HL-60/S4 (cell line): ENCODE results near the gene KDM4B.

Experiments used
- in situ Hi-C: fragments of 300-500 bp; cut with MboI; formaldehyde crosslinking; loops from 2 replicates; pipeline ENCODE4 v1.14.3; 2022; ENCODE audit warnings: low sequenced_read_pairs

KDM4B gene

GRCh38 chr19:5132206-5132560 is 163.3 kb downstream of the KDM4B start:
- in situ Hi-C loops, result no loop called here

DNA sequence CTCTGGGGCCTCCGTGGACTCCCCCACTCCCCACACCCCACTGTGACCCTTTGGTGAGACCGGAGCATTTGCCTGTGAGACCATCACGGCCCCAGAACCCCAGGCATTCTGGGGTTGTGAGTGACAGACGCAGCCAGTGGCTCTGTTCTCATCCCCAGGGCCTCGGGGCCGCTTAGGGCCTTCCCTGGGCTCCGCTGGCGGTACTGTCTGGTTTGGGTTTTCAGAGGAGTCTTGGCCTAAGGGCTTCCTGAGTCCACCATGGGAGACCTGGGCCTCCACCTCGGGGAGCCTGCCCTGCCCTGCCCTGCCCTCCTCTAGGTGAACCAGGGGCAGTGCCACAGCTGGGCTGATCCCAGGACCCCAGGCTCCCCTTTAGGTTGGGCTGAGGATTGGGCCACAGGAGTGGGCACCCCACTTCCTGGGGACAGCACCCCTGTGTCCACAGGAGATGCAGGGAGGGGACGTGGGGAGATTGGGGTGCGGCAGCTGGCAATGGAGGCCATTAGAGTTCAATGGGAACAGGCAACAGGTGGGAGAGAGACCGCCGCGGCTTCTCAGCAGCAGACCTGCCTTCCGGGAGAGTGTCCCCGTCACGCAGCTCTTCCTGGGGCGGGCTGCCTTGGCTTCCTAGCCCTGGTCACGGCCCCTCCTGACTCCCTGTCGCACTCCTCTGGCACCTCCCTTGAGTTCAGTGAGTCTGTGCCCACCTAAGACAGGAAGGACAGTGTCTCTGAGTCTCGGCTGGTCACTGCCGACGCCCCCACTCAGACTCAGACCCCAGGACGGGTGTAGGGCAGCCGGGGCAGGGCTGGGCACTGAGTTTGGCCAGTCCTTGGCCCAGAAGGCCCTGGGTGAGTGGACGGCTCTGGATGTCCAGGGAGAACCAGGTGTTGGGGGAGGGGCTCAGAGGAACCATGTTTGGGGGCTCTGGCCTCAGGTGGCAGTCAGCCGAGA is 164.1 kb downstream of the KDM4B start:
- in situ Hi-C loops, result no loop called here

GRCh38 chr19:5133986-5134595 is 165.2 kb downstream of the KDM4B start:
- in situ Hi-C loops, result no loop called here

DNA sequence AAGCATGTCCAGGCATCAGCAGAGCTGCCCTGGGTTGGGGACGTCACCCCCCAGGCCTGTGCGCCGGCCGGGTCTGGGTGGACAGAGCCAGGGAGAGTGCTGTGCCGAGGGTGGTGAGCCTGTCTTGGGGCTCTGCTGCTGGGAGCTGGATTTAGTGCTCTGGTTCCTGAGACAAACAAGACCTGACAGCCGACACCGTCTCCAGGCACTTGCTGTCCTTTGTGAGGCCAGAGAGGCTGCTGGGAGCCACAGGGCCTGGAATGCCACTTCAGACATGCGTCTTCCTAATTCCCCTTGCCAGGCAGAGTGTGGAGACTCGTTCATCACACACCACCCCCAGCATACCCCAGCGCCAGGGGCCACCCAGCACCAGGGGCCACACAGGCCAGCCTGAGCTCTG is 165.8 kb downstream of the KDM4B start:
- in situ Hi-C loops, result no loop called here

DNA sequence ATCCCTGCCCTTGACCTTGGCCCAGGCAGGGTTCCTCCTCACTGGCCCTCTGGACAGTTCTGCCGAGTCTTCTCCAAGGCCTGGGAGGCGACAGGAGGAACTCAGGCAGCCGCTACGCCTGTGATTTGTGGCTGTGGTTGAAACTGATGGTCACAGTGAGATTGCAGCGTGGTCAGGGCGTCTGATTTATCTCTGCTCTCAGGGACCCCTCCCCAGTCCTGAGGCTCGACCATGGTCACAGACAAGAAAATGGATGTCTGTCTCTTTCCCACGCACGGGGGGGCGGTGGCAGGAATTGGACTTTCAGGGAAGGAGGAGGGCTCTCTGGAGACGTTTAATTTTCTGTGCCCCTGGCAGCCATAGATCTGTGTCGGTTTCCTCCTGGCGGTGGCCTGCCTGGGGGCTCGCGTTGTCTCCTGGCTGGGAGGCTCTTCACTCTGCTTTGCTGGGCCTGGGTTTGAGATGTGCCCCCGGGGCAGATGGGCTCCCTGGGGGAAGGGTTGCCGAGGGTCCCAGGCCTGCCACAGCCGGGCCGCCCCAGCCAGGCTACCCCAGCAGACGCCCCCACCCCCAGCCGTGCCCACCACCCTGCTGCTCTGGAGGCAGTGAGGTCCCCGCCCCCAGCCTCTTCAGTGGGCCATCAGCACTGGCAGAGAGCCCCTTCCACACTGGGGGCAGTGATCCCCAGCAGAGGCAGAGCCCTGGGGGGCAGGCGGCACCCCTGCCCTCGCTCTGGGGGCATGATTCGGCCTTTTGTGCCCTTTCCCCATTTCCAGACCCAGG is 167.4 kb downstream of the KDM4B start:
- in situ Hi-C loops, result no loop called here

DNA sequence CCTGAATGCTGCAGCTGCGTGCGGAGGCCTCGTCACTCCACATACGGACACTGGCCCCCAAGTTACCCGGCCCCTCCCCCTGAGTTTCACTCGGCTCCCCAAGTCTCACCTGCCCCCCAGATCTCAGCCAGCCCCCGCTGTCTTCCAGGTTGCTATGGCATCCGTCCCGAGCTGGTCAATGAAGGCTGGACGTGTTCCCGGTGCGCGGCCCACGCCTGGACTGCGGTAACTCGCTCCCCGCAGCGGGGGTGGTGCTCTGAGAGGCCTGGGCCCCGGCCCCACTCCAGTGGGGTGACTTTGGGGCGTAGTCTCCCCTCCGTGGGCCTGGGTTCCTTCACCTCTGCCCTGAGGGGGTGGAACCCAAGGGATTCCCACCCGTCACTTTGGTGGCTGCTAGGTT is 168.2 kb downstream of the KDM4B start:
- in situ Hi-C loops, result no loop called here

GRCh38 chr19:5137571-5138124 is 168.7 kb downstream of the KDM4B start:
- in situ Hi-C loops, result no loop called here

DNA sequence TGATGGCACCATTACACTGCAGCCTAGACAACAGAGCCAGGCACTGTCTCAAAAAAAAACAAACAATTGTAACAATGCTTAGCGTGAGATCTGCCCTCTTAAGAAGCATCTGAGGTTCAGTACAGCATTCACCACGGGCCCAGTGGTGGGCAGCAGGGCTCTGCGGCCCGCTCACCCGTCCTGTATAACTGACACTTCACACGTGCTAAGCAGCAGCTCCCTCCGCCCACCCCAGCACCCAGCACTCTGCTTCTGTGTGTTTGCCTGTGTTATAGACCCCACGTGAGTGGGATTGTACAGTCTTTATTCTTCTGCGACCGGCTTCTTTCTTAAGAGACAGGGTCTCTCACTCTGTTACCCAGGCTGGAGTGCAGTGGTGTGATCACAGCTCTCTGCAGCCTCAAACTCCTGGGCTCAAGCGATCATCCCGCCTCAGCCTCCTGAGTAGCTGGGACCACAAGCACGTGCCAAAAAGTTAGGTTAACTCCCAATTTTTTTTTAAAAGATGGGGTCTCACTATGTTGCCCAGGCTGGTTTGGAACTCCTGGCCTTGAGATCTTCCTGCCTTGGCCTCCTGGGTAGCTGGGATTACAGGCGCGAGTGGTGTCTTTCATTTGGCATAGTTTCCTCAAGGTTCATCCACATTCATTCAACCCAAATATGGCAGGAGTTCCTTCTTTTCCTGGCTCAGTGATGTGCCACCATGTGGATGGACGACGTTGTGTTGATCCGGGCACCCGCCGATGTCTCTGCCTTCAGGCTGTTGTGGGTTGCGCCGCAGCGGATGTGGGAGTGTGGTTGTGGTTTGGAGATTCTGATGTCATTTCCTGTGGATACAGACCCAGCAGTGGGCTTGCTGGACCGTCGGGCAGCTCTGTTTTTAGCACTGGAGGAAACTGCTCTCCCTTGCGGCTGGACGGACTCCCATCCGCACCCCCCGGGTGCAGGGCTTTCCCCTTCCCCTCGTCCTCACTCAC is 170.0 kb downstream of the KDM4B start:
- in situ Hi-C loops, result no loop called here

- in situ Hi-C loops, result no loop called here
Measured at GRCh38 chr19:5139583-5140325, 170.8 kb downstream of the KDM4B start.

DNA sequence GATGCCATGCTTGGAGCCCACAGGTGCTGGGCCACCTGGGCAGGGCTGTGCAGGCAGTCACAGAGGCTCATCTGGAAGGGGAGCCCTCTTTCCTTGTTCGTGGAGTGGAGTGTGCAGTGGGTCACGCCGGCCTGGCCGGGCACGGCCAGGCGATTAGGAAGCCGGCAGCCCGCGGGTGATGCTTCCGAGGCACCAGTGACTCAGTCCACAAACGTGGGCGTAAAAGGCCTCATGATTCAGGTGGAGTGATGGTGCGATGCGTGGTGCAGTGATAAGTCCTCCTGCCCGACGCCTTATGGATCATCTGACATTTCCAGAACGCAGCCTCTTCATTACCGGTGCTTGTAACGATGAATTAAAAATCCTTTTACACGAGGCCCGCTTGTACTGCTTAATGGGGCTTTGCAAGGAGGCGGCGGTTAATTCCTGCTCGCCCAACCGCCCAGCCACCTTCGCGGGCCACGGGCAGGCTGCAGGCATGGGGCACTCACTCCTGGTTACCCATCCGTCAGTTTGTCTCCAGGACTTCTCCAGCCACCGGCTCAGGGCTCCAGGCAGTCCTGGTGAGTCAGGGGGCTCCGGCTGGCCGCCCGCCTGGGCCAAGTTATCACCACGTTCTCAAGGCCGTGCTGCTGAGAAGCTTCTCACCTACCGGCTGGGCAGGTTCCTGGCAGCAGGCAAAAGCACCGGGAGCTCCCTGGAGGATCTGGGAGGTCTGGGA is 172.4 kb downstream of the KDM4B start:
- in situ Hi-C loops, result no loop called here

DNA sequence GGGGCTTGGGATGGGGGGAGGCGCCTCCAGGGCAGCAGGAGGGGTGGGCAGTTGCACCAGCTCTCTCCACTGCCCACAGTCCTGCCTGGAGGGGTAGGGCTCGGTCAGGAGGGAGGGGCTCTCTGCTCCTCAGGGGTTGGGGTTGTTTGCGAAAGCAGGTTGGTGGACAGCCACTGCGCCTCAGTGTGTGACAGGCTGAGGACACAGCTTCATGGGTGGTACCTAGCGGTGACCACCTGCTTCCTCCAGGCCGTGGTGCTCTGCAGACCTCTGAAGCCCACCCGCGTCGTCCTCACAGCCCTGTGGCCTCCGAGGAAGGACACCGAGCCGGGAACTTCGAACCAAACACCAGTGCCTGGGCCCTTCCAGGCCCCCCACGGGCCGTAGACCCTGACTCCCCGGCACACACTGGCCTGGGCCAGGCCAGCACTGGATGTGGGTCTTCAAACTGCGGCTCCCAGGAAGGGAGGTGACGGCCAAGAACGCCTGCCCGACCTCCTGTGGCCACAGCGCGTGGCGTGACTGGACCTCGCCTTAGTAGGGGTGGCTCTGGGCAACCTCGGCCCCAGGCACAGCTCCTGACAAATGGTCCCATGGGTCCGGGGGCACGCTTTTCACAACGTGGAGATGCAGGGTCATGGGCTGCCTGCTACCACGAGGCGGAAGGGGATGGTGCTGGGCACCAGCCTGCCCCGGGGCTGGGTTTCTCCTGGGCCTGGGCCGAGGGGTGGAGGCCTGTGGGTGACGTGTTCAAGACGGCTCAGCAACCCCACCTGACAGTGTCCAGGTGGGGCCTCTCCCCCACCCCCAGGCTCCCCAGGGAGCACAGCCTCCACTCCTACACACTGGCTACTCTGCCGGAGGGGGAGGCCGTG is 173.2 kb downstream of the KDM4B start:
- in situ Hi-C loops, result no loop called here

GRCh38 chr19:5142725-5143097 is 173.8 kb downstream of the KDM4B start:
- in situ Hi-C loops, result no loop called here

DNA sequence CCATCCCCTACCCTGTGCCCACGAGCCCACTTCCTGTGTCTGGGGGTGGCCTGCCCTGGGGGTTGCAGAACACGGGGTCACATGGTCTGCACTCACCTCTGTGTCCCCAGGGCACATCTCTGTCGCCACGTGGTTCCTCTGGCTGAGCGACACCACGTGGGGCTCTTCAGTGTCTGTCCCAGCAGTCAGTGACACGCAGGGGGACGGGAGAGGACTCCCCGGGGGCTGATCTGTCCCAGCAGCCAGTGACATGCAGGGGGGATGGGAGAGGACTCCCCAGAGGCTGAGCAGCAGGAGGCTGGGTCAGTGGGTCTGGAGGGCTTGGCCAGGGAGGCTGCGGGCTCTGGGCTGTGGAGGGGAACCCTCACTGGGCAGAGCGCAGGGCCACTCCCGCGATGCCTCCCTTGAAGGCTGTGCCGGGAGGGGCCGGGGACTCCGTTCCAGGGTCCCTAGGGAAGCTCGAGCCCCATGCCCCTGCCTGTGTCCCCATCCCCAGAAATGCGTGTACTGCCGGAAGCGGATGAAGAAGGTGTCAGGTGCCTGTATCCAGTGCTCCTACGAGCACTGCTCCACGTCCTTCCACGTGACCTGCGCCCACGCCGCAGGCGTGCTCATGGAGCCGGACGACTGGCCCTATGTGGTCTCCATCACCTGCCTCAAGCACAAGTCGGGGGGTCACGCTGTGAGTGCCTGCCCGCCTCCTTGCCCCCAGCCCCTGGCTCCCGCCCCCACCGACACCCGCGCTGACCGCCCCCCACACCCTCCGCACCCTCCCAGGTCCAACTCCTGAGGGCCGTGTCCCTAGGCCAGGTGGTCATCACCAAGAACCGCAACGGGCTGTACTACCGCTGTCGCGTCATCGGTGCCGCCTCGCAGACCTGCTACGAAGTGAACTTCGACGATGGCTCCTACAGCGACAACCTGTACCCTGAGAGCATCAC is 174.8 kb downstream of the KDM4B start:
- in situ Hi-C loops, result no loop called here

GRCh38 chr19:5144545-5145179 is 175.7 kb downstream of the KDM4B start:
- in situ Hi-C loops, result no loop called here

DNA sequence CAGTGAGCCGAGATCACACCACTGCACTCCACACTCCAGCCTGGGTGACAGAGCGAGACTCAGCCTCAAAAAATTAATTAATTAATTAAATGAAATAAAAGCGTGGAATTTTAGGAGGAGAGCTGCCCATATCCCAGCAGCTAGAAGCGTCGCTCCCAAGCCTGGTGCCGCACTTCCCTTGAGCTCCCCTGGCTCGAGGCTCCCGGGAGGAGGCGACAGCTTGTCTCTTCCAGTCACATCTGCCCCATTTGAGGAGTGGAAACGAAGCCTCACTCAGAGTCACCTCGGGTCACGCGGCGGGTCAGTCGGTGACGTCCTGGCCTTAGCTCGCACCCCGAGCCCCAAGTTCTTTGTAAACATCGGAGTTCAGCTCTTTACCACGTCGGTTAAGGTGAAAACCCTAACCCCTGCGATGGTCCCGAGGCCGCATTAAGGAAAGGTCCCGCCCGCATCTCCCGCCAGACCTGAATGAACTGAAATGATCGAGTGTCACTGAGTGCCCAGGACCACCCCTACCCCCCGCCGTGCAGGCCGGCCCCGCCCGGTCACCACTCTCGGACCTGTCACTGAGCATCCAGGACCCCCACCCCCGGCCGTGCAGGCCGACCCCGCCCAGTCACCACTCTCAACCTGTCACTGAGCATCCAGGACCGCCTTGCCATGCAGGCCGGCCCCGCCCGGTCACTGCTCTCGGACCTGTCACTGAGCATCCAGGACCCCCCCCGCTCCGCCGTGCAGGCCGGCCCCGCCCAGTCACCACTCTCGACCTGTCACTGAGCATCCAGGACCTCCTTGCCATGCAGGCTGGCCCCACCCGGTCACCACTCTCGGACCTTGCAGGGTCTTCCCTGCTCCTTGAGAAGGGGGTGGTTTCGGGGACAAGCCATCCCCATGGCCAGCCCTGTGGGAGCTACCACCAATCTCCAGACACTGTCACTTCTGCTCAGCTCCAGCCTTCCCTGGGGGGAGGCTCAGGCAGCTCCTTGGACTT is 176.9 kb downstream of the KDM4B start:
- in situ Hi-C loops, result no loop called here
